Stimulated activated CD8-positive, alpha-beta memory T cell treated with anti-CD3 and anti-CD28 coated beads, Interleukin-12 subunit alpha, Interleukin-12 subunit beta, amount 100 ng/mL, for 24 hours (primary cell): ENCODE data around the gene SCN1B.
"Not testable (repeated sequence)": the region's sequence is repeated elsewhere in the genome, so short reads cannot be mapped to it uniquely, and the experiment has no call there.

ENCODE experiments used
- DNase-seq: peaks from one replicate; pipeline ENCODE4 v3.0.0-alpha.2; 2020; ENCODE audit errors: extremely low read depth

SCN1B gene

DNA sequence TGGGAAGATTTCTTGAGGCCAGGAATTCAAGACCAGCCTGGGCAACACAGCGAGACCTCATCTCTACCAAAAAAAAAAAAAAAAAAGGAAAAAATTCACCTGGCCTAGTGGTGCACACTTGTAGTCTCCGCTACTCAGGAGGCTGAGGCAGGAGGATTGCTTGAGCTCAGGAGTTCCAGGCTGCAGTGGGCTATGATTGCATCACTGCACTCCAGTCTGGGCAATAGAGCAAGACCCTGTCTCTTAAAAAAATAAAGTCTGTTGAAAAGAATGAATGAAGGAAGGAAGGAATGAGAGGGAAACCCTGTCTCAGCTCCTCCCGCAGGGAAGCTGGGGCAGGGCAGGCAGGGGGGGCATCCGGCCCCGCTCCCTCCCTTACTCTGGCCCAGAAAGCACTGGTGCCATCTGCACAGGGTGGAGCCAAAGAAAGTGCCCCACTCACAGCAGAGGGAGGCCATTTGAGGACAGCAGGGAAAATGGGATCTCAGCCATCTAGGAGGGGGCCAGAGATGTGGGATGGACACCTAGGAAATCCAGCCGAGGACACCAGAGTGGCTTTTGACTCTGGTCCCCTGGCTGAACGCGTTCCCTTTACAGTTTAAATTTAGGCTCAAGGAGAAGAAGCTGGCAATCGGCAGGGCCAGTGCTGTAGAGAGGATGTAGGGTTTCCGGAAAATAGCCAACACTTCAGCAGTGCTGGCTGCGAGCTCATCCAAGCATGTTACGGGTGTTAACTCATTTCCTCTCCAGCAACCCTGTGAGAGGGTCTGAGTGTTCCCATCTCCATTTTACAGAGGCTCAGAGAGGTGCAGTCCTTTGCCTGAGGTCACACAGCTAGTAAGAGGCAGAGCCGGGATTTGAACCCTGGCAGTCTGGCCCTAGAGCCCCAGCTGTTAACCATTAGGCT lies 7.7 kb downstream of the SCN1B start:
- no peak for DNase-seq

DNA sequence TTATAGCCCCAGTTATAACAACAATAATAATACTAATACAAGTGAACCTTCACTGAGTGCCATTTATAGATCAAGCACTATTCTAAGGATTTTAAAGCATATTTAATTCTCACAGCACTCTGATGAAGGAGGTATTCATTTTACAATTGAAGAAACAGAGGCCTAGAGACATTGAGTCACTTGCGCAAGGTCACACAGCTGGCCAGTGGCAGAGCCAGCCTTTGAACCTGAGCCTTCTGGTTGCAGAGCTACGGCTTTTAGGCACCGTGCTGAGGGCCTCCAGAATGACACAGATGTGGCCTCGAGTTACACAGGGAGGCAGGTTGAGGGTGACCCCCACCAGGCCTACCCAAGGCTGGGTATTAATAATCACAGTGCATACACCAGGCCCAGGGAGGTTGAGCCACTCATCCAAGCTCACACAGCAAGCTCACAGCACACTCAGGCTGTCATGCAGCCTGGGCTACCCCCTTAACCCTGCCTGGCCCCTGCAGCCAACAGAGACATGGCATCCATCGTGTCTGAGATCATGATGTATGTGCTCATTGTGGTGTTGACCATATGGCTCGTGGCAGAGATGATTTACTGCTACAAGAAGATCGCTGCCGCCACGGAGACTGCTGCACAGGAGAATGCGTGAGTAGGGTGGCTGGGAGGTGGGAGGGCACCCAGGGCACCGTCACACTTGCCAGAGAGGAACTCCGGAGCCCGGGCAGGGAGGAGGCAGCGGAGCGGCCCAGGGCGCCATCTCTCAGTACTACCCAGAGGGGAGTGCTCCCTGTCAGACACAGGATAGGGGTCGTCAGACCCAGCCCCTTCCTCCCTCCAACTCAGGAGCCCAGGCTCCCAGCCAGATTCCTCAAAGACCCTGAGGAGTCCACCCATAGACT lies 8.6 kb downstream of the SCN1B start:
- no peak for DNase-seq

DNA sequence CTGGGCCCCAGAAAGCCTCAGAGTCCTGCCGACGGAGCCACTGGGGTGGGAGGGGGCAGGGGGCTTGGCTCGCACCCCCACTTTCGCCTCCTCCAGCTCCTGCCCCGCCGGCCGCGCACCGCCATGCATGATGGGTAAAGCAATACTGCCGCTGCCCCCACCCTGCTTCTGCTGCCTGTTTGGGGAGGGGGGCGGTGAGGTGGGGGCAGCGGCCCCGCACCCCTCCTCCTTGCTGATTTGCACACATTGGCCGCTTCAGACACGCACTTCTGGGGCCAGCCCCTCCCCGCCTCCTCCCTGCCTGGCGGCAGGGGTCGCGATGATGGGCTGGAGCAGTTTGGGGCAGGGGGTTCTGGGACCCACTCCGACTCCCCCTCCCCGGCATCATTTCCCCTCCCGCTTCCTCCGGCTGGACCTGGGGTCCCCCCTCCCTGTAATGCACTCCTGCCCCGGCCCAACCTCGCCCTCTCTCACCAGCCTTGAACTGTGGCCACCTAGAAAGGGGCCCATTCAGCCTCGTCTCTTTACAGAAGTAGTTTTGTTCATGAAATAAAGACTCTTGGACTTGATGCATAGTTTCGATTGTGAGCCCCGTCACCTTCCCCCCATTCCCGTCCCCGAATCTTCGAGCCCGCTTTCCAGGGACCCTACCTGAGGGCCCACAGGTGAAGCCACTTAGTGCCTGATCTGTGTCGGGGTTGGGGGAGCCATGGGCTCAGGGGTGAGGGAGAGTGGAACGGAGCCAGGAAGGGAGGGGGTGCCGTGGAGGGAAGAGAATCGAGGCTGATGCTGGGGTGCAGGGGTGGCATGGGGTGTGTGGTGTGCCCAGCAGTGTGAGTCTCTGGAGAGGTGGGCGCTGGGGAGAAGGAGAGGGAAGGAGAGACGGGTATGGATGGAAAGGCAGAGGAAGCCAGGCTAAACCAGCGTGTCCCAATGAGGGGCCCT lies 9.9 kb downstream of the SCN1B start:
- DNase-seq = no peak

DNA sequence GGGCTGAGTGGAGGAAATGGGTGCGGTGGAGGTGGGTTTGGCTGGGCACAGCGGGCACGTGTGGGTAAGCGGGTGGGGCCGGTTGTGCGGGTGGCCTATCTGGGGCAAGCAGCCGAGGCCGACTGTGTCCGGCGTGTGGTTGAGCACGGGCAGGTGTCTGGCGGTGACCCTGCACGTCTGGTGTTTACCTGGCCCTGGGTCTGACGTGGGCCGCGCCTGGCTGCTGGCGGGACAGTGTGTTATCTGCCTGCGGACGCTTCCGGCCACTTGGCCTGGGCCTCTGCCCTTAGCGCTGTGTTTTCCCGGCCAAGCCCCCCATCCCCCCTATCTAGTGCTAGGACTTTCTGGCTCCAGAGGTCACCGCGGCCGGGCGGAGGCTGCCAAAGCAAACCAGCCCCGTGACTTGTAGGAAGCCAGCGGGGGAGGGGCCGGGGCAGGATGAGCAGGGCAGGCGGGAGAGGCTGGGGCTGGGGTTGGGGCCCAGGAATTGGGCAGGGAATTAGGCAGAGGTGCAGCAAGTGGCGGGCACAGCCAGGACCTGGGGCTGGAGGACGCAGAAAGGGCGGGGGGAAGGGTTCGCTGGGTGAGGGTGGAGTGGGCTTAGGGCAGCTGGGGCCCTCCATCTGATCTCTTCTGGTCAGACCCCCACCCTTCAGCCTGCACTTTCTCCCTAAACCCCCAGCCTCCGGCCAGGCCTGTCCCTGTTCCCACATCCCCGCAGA lies 10.7 kb downstream of the SCN1B start:
- DNase-seq = no peak

DNA sequence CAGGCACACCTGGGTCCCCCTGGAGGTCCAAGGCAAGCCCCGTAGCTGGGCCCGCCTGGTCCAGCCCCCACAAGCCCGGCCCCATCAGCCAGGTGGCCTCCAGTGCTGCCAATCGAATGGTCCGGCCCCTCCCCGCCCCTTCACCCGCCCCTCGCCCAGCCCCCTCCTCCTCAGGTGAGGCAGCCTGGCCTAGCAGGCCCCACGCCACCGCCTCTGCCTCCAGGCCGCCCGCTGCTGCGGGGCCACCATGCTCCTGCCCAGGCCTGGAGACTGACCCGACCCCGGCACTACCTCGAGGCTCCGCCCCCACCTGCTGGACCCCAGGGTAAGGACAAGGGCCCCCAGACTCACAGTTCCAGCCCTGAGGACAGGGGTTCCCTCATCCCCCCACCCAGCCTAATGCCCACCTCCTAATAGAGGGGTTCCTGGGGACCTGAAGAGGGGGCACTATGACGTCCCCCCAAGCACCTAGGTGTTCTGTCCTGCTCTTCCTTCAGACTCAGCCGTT lies 11.3 kb downstream of the SCN1B start, which contains the start of gene HPN:
Gene HPN (plus strand): TSS at position 174 of the 508 bp plus-strand sequence. CDS start 786 bp downstream, outside the sequence.
- DNase-seq = no peak

DNA sequence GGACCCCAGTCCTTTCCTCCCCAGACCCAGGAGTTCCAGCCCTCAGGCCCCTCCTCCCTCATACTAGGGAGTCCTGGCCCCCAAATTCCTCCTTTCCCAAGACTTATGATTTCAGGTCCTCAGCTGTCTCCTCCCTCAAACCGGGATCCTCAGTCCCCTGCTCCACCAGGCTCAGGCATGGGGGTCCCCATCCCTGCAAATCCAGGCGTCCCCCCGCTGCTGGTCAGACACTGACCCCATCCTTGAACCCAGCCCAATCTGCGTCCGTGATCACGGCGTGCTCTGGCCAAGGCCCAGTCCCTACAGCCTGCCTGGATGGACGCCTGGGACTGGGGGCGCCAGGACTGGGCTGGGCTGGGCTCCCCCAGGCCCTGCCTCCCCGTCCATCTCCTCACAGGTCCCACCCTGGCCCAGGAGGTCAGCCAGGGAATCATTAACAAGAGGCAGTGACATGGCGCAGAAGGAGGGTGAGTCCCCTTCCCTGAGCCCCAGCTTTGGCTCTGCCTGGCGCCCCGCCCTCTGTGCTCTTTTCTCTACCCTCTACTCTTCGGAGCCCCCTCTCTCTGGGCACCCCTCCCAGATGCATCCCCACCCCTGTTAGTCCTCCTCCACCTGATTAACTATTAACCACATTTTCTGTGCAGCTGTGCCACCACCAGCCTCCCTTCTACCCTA lies 11.9 kb downstream of the SCN1B start:
- no peak for DNase-seq

DNA sequence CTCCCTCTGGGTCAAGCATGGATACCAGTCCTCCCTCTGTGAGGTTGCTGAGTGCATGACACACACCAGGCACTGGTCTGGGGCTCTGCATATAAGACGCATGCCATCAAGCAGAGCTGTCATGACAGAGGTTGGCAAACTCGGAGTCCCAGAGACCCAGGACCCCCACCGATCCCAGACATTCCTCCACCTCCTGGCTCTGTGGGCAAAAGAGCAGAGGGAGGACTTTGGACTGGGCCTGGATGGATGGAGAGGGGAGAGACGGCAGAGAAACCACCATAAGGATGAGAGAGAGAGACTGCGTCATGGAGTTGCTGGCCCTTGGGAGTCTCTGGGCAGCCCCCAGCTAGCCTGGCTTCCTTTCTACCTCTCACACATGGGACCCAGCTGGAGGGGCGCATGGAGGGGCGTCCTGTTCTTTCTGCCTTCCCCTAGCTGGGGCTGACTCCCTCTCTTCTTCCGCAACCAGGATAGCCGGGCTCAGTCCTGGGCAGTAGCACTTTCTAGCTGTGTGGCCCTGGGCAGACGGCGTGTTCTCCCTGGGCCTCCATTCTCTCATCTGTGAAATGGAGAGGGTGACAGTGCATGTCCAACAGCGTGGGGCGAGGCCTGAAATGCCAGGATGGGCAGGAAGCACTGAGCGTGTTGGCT lies 12.8 kb downstream of the SCN1B start:
- no peak for DNase-seq

DNA sequence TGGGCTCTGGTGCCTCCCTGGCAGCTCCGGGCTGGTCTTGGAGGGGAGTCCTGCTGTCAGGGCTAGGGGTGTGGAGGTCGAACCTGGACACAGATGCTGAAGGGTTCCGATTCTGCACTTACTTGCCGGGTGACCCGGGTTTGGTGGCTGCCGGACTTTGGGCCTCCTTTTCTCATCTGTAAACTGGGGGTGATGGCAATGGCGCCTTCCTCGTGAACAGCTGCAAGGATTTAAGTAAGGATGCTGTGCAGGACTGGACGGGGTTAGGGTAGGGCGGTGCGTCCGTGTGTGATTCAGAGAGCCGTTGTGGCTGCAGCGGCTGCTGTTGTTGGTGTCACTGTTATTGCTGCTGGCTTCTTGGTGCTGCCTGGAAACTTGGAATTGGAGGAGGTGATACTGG lies 13.6 kb downstream of the SCN1B start:
- DNase-seq = no peak

DNA sequence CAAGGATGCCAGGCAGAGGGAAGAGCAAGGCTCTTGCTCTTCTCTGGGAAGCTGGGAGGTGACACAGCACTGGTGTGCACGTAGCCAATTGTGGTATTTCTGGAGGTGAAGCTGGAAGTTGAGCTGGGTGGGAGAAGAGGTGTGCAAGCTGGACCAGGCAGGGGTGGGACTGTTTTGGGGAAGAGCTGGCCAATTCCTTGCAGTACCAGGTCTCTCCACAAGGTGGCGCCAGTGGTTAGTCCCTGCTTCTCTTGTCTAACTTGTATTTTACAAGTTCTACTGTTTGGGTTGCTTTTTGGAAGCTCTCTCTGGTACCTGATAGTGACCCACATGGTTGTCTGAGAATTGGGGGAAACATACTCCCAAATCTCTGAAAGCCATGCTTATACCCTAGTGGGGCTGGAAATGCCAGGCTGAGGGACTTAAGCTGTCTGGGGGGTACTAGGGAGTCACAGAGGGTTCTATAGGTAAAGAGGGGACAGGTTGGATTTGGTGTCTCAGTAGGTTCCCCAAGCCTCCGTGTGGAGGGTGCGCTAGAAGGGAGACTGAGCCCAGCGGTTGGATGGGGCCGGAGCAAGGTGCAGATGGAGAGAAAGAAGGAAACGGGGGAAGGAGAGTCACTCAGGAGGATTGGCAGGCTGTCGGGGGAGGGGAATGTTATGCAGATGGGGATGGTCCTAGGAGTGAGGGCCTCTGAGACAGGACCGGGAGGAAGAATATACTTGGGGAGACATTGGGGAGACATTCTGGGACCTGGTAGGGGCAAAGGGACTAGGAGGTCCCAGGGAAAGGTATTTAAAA lies 14.2 kb downstream of the SCN1B start:
- no peak for DNase-seq

DNA sequence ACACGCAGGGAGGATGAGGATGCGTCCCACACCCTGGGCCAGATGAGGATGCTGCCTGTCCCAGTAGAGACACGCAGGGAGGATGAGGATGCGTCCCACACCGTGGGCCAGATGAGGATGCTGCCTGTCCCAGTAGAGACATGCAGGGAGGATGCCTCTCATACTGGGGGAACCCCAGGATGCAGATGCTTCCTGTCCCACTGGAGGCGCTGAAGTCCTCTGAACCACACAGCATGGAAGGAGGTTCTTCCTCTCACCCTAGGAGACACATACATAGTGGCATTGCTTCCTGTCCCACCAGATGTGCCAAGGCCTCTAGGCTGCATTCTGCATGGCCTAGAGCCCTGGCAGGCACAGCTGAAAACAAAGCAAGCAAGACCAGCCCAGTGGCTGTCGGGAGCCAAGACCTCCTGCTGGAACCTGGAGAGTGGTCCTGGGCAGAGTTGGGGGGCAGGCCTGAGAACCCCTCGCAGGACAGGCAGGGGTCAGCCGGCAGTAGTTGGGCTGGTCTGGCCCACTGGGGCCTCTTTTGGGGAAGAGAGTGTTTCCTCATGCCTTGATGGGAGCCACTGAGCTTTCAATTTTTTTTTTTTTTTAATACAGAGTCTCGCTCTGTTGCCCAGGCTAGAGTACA lies 15.5 kb downstream of the SCN1B start:
- DNase-seq = no peak

DNA sequence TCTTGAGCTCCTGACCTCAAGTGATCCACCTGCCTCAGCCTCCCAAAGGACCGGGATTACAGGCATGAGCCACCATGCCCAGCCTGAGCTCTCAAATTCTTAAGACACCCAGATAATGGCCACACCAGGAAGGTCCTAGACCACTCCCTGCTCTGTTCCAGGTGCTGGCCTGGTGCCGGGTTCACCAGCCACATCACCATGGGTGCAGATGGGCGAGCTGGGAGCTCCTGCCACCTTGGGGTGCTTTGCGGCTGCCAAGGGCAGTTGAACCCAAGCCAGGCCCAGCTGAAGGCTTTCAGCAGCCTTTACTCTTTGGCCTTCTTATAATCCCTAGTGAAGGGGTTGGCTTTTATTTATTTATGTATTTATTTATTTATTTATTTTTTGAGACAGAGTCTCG lies 16.2 kb downstream of the SCN1B start:
- DNase-seq = no peak

DNA sequence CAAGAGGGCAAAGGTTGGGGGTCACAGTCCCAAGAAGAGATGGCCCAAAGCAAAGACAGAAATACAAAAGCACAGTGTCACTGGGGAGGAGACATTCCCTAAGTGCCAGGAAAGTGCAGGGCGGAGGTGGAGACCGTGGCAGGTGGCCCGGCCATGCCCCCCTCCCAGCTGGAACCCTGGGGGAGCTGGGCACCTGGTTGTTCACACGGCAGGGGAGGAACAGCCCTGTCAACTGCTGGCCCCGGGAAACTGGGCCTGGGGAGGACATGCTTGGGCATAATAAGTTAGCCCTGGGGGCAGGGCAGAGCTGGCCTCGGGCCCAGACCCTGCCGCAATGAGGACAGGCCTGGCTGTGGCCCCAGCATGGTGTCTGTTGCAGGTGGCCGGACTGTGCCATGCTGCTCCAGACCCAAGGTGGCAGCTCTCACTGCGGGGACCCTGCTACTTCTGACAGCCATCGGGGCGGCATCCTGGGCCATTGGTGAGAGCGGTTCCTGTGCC lies 18.7 kb downstream of the SCN1B start:
- DNase-seq = no peak

DNA sequence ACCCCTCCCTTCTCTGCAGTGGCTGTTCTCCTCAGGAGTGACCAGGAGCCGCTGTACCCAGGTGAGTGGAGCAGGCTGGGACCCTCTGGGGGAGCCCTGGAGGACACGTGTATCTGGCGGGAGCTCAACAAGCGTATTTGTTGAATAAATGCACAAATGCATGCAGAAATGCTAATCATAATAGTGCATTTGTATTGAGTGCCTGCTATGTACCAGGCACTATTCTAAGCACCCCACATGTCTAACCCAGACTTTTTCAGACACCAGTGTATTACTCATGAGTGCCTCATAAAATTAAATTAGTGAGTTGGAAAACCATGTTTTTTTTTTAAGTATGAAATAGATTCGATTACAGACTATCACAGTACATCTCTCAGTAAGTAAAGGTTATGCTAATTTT lies 19.2 kb downstream of the SCN1B start:
- no peak for DNase-seq

DNA sequence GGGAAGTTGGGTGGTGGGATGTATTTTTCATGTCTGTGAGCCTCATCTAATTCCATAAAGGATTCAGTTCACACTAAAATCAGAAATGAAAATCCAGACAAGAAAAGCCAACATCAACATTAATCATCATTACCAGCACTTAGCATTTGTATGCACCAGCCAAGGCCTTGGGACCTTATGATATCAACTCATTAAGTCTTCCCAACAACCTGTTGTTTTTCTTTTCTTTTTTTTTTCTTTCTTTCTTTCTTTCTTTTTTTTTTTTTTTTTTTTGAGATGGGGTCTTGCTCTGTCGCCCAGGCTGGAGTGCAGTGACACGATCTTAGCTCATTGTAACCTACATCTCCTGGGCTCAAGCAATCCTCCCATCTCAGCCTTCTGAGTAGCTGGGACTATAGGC lies 20.4 kb downstream of the SCN1B start:
- DNase-seq = not testable (repeated sequence)

DNA sequence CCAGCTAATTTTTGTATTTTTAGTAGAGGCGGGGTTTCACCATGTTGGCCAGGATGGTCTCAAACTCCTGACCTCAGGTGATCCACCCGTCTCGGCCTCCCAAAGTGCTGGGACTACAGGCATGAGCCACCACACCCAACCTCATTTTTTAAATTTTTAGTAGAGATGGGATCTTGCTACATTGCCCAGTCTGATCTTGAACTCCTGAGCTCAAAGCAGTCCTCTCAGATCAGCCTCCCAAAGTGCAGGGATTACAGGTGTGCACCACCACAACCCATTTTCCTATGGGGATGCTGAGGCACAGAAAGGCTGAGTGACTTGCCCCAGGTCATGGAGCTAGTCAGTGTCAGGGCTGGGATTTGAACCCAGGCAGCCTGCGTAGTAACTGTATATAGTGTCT lies 21.0 kb downstream of the SCN1B start:
- not testable (repeated sequence) for DNase-seq

DNA sequence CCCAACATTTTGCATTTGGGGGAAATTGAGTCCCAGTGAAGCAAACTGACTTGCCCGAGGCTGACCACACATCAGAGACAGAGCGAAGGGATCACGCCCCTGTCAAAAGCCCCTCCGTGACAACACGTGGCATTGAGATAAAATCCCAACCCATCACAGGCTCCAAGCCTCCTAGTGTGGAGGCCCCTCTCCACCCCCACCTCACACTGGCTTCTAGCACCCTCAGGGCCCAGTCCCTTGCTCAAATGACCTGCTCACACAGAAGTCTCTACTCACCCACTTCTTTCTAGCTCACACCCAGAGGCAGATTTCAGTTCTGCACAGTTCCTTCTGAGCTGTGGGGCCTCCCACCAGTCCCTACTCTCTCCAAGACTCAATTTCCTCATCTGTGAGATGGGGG lies 21.5 kb downstream of the SCN1B start:
- no peak for DNase-seq

DNA sequence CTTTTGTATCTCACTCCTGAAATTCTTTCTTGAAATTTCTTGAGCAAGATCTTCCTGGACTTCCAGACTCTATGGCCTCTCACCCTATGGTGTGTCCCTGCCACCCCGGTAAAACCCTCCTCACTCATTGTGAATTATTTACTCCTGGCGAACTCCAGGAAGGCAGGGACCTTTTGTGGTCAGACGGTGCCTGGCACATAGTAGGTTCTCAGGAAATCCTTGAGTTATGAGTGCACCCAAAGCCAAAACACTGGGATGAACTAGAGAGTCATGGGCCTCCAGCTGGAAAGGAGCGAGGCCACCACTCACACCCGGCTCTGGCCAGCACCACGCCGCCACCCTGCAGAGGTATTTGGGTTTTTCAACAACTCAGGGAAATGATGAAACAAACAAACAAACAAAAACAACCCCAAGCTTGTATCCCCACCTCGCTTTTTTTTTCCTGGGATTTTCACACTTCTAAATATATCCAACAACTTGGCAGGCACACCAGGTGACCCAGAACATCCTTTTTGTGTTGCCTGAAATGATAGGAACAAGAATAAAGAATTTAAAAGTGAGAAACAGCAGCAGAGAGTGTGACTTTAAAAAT lies 22.4 kb downstream of the SCN1B start:
- DNase-seq = no peak
